ENCODE results near the gene APOL6.
A peak's percentile ranks its signal among the peaks of the same experiment; 100 is the strongest.
"Not testable (repeated sequence)": the region's sequence is repeated elsewhere in the genome, so short reads cannot be mapped to it uniquely, and the experiment has no call there.

The APOL6 gene

DNA sequence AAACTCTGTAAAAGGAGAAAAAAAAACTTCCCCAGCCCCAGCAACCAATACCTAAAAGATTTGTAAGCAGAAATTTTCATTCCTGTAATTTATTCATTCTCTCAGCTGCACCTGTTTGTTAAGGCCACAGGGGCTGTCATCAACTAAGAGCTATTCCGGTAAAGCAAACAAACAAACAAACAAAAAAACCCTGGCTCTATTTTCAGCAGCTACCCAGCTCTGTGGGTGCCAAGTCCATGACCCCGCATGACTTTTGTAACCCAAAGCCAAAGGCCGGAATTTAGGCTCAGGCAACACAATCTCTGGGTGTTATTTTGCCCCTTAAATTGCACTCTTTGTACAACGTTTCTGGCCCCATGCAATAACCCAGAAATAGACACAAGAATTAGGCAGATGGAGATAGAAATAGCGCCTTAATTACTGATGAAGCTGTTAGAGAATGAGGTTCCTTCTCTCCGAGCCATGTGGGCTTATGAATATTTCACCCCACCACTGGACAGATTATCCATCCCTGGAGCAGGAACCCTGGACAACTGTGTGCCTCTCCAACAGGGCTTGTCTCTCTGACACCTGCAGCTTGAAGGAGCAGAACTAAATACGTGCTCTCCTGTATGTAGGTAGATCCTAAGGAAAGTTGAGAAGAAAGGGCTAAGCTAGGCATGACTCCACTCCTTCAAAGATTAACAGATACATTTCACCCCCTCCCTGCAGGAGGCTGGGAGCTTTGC is 29.4 kb downstream of the APOL6 start:
- TF ChIP-seq, protein P1, sequence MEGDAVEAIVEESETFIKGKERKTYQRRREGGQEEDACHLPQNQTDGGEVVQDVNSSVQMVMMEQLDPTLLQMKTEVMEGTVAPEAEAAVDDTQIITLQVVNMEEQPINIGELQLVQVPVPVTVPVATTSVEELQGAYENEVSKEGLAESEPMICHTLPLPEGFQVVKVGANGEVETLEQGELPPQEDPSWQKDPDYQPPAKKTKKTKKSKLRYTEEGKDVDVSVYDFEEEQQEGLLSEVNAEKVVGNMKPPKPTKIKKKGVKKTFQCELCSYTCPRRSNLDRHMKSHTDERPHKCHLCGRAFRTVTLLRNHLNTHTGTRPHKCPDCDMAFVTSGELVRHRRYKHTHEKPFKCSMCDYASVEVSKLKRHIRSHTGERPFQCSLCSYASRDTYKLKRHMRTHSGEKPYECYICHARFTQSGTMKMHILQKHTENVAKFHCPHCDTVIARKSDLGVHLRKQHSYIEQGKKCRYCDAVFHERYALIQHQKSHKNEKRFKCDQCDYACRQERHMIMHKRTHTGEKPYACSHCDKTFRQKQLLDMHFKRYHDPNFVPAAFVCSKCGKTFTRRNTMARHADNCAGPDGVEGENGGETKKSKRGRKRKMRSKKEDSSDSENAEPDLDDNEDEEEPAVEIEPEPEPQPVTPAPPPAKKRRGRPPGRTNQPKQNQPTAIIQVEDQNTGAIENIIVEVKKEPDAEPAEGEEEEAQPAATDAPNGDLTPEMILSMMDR (IDR thresholded peaks at IDR 0.05; ENCODE audit: extremely low read depth, insufficient read depth, missing control alignments): no peak
- no peak for DNase-seq (ENCODE audit: low spot score)
- in situ Hi-C loops (cut with MboI; ENCODE audit: low pct_unique_long_range_greater_than_20kb, low sequenced_read_pairs, unreplicated experiment): no loop called here

DNA sequence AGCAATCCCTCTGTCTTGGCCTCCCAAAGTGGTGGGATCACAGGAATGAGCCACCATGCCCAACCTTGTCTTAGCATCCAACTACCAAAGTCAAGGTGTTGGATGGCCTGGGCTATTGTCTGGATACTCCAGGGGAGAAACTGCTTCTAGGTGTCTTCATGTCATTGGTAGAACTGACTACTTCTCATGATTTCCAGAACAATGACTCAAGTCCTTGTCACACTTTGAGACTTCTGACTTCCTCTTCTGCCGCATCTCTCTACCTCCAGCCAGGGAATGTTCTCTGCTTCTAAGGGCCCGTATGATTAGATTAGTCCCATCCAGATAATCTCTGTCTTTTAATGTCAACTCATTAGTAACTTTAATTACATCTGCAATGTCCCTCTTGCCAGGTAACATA is 30.6 kb downstream of the APOL6 start:
- in situ Hi-C loops (cut with MboI; ENCODE audit: low pct_unique_long_range_greater_than_20kb, low sequenced_read_pairs, unreplicated experiment): no loop called here
- TF ChIP-seq, protein P1 (IDR thresholded peaks at IDR 0.05; ENCODE audit: extremely low read depth, insufficient read depth, missing control alignments): no peak
- DNase-seq (ENCODE audit: low spot score): no peak

DNA sequence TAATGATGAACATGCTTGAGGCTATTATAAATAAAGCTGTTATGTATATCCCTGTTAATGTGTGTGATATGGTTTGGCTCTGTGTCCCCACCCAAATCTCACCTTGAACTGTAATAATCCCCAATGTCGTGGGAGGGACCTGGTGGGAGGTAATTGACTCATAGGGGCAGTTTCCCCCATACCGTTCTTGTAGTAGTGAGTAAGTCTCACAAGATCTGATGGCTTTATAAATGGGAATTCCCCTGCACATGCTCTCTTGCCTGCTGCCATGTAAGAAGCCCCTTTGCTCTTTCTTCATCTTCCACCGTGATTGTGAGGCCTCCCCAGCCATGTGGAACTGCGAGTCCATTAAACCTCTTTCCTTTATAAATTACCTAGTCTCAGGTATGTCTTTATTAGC is 31.2 kb downstream of the APOL6 start:
- in situ Hi-C loops (cut with MboI; ENCODE audit: low pct_unique_long_range_greater_than_20kb, low sequenced_read_pairs, unreplicated experiment); DNase-seq (ENCODE audit: low spot score): not testable (repeated sequence)

DNA sequence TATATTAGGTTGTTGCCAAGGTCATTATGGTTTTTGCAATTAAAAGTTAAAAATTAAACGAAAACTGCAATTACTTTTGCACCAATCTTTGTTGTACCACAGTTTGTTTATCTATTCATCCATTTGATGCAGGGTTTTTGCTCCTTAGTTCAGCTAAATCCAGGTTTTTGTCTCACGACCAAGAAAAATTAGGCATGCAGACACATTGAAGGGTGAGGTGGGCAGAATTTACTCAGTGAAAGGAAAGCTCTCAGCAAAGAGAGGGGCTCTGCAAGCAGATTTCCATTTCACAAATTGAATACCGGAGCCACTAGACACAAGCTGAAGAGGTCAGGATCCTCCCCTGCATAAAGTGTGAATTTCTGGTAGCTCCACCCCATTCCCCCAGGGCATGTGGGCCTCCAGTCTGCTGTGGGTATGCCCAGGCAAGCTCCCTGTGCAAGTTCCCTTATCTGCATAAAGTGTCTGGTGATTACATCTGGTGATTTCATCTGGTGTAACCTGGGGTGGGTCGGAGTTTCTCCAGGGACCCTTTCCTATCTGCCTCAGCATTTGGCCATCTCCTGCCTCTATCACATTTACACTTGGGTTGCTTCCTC is 33.3 kb downstream of the APOL6 start:
- in situ Hi-C loops (cut with MboI; ENCODE audit: low pct_unique_long_range_greater_than_20kb, low sequenced_read_pairs, unreplicated experiment): no loop called here
- no peak for DNase-seq (ENCODE audit: low spot score)
- TF ChIP-seq, protein P1 (IDR thresholded peaks at IDR 0.05; ENCODE audit: extremely low read depth, insufficient read depth, missing control alignments): no peak

DNA sequence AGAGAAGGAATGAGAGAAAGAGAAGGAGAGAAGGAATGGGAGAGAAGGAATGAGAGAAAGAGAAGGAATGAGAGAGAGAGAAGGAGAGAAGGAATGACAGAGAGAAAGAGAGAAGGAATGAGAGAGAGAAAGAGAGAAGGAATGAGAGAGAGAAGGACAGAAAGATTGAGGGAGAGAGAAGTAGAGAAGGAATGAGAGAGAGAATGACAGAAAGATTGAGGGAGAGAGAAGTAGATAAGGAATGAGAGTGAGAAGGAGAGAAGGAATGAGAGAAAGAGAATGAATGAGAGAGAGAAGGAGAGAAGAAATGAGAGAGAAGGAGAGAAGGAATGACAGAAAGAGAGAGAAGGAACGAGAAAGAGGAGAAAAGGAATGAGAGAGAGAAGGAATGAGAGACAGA is 35.3 kb downstream of the APOL6 start:
- TF ChIP-seq, protein P1 (IDR thresholded peaks at IDR 0.05; ENCODE audit: extremely low read depth, insufficient read depth, missing control alignments): no peak
- DNase-seq (ENCODE audit: low spot score): no peak
- in situ Hi-C loops (cut with MboI; ENCODE audit: low pct_unique_long_range_greater_than_20kb, low sequenced_read_pairs, unreplicated experiment): no loop called here

DNA sequence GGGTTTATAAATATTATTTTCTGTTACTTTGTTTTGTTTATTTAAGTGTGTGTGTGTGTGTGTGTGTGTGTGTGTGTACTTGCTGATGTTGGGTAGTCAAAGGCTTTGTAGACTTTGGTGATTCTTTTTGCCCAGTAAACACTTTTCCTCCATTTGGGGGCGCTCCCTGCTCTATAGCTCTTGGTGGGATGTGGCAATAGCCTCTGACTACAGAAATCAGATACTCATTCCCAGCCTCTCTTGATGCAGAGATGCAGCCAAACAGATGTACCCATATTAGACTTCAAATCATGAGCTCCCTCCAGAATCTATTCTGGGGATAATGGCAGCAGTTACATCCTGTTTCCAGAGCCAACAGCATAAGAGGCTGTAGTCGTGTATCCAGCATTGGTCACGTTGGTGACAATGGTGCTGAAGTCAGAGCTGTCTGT is 36.0 kb downstream of the APOL6 start:
- TF ChIP-seq, protein P1 (IDR thresholded peaks at IDR 0.05; ENCODE audit: extremely low read depth, insufficient read depth, missing control alignments): peak; percentile 25
- no peak for DNase-seq (ENCODE audit: low spot score)
- in situ Hi-C loops (cut with MboI; ENCODE audit: low pct_unique_long_range_greater_than_20kb, low sequenced_read_pairs, unreplicated experiment): no loop called here

DNA sequence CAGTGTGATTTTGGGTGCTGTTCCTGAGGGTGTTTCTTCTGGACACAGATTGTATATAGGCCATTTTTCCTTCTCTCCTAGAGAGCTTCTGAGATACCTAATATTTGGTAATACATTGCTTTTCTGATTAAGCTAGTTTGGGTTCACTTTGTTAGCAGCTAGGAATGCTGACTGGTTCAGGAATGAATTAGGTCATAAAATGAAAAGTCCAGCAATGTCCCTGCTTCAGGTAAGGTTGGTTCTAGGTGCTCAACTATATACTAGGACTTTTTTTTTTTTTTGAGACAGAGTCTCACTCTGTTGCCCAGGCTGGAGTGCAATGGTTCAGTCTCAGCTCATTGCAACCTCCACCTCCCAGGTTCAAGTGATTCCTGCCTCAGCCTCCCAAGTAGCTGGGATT is 36.5 kb downstream of the APOL6 start:
- DNase-seq (ENCODE audit: low spot score): no peak
- TF ChIP-seq, protein P1 (IDR thresholded peaks at IDR 0.05; ENCODE audit: extremely low read depth, insufficient read depth, missing control alignments): no peak
- in situ Hi-C loops (cut with MboI; ENCODE audit: low pct_unique_long_range_greater_than_20kb, low sequenced_read_pairs, unreplicated experiment): no loop called here

All from GM13977 (cell line).